Nephron (organoid): ENCODE results near the gene CTSH.

ENCODE experiments used
- H3K27ac Mint-ChIP-seq, 3 experiments: 2 replicates each; pipeline ENCODE4 v1.8.0; 2020; ENCODE audit warnings: mixed read lengths in 3 of 3, mild to moderate bottlenecking in 2 of 3, moderate library complexity in 1 of 3
- H3K27me3 Mint-ChIP-seq: 2 replicates; pipeline ENCODE4 v1.8.0; 2021; ENCODE audit warnings: low read depth, mild to moderate bottlenecking, moderate library complexity, mixed read lengths
- H3K36me3 Mint-ChIP-seq: 2 replicates; pipeline ENCODE4 v1.8.0; 2020; ENCODE audit warnings: low read depth, mixed read lengths
- H3K4me1 Mint-ChIP-seq: 2 replicates; pipeline ENCODE4 v1.8.0; 2020; ENCODE audit warnings: mixed read lengths
- H3K4me3 Mint-ChIP-seq, 3 experiments: 2 replicates each; pipeline ENCODE4 v1.8.0; 2020; ENCODE audit warnings: mild to moderate bottlenecking in 3 of 3, mixed read lengths in 3 of 3, moderate library complexity in 2 of 3
- H3K9me3 Mint-ChIP-seq: 2 replicates; pipeline ENCODE4 v1.8.0; 2020; ENCODE audit warnings: mixed read lengths
- TF ChIP-seq, protein P1 (sequence below), 3 experiments: fragments of 200-600 bp; sonication (generic); IDR thresholded peaks; one replicate each; pipeline ENCODE4 v1.5.0; 2021; ENCODE audit warnings: antibody characterized with exemption in 3 of 3; ENCODE audit not compliant: unreplicated experiment in 3 of 3

The CTSH gene

DNA sequence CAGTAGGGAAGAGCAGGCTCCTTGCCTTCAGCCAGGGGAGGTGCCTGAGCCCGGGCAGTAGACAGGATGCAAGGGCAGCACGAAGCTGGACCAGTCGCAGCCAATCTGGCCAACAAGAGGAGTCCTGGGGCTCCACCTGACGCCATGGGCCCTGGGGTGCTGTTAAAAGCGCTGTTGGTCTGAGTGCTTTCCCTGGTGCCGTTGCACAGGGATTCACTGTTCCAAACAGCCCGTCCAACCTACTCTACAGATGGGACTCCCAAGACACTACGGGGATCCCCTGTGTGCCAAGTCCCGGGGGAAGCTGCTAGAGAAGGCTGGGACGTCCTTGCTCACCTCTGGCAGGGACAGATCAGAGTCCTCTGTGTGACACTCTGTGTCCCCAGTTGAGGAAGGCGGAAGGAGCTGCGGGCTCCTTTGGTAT is 632 bp downstream of the CTSH start:
- peak overlapping the region in 1 of 3 experiments; percentile 45 for H3K27ac Mint-ChIP-seq
- no peaks in the 10 kb centered on the region for H3K36me3 Mint-ChIP-seq
- TF ChIP-seq, protein P1, sequence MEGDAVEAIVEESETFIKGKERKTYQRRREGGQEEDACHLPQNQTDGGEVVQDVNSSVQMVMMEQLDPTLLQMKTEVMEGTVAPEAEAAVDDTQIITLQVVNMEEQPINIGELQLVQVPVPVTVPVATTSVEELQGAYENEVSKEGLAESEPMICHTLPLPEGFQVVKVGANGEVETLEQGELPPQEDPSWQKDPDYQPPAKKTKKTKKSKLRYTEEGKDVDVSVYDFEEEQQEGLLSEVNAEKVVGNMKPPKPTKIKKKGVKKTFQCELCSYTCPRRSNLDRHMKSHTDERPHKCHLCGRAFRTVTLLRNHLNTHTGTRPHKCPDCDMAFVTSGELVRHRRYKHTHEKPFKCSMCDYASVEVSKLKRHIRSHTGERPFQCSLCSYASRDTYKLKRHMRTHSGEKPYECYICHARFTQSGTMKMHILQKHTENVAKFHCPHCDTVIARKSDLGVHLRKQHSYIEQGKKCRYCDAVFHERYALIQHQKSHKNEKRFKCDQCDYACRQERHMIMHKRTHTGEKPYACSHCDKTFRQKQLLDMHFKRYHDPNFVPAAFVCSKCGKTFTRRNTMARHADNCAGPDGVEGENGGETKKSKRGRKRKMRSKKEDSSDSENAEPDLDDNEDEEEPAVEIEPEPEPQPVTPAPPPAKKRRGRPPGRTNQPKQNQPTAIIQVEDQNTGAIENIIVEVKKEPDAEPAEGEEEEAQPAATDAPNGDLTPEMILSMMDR (IDR thresholded peaks at IDR 0.05; ENCODE audit: unreplicated experiment in 3 of 3) = no peak
- no peaks in the 10 kb centered on the region for H3K9me3 Mint-ChIP-seq
- H3K4me1 Mint-ChIP-seq = peaks cover 7% of the 10 kb centered on the region
- peaks cover 41% of the 10 kb centered on the region for H3K27me3 Mint-ChIP-seq
- peak overlapping the region; percentile 79 to 82 (median 82) for H3K4me3 Mint-ChIP-seq

DNA sequence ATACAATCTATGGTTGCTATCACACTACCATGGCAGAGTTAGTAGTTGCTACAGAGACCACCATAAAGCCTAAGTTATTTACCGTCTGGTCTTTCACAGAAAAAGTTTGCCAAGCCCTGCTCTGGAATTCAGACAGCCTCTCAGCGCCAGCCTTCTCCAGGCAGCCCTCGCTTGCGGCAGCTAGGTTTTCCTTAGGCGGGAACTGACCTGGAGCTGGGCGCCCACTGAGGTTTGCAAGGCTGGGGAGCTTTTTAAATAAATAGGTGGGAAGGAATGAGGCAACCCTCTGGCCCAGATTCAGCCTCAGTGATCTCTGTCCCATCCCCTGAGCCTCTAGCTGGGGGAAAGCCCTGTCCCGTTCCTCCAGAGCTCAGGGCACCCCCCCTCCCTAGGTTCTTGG is 1.2 kb downstream of the CTSH start:
- Mint-ChIP-seq H3K4me1 (peaks cover 8% of the 10 kb centered on the region), H3K27ac (peak overlapping the region in 2 of 3 experiments; percentile 45 to 58)

DNA sequence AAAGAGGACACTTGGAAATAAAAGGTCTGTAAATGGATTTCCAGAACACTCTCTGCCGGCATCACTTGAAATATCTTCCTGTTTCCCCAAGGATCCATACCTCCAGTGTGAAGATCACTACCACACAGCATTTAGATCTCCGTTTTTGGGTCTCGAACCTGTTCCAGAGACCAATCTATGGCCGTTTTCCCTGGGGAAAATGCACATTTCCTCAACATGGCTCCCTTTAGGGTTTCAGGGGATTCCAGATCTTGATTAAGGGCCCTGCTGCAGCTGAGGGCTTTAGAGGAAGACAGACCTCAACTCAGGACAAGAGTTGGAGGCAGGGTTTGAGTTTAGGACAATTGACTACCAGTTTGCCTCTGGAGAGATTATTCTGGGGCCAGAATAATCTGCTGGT is 2.1 kb downstream of the CTSH start:
- Mint-ChIP-seq H3K27ac (no peak overlapping the region), H3K4me1 (peaks cover 14% of the 10 kb centered on the region)

More for the DNA sequence above, 1.2 kb downstream of the CTSH start:
- Mint-ChIP-seq H3K9me3 (no peaks in the 10 kb centered on the region), H3K27me3 (peaks cover 41% of the 10 kb centered on the region), H3K4me3 (peak overlapping the region; percentile 66 to 82 (median 82)), H3K36me3 (no peaks in the 10 kb centered on the region)
- TF ChIP-seq, protein P1 (IDR thresholded peaks at IDR 0.05; ENCODE audit: unreplicated experiment in 3 of 3) = no peak

DNA sequence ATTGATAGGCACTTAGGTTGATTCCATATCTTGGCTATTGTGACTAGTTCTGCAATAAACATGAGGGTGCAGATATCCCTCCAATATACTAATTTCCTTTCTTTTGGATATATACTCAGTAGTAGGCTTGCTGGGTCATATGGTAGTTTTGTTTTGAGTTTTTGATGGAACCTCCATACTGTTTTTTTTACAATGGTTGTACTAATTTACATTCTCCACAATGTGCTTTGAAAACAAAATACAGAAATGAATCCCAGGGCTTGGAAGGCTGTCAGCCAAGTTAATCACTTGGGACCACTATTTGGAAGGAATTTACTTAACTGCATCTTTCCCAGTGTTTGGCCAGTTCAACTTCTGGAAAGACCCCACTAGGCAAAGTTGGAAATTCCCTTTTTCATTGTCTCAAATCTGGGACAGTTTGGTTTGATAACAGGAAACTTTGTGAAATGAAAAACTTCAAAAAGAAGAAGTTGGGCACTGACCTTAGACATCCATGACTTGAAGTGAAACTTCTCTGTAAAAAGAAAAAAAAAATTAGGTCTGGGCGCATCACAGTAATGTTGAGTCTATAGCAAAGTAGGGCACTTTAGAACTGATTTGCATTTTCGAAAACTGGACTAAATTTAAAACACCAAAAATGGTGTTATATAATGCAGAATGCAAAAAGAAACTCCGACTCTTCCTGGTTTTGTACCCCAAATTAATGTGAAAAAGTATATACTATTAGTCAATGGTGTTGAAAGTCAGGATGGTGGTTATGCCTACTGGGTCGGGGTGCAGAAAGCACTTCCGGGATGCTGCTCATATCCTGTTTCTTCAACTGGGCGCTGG is 6.0 kb downstream of the CTSH start:
- peak overlapping the region in 2 of 3 experiments; percentile 12 to 30 for H3K27ac Mint-ChIP-seq
- TF ChIP-seq, protein P1 (IDR thresholded peaks at IDR 0.05; ENCODE audit: unreplicated experiment in 3 of 3) = no peak

More for the DNA sequence above, 2.1 kb downstream of the CTSH start:
- no peaks in the 10 kb centered on the region for H3K9me3 Mint-ChIP-seq
- no peaks in the 10 kb centered on the region for H3K36me3 Mint-ChIP-seq
- TF ChIP-seq, protein P1 (IDR thresholded peaks at IDR 0.05; ENCODE audit: unreplicated experiment in 3 of 3) = no peak
- H3K27me3 Mint-ChIP-seq = peaks cover 41% of the 10 kb centered on the region
- no peak overlapping the region for H3K4me3 Mint-ChIP-seq

DNA sequence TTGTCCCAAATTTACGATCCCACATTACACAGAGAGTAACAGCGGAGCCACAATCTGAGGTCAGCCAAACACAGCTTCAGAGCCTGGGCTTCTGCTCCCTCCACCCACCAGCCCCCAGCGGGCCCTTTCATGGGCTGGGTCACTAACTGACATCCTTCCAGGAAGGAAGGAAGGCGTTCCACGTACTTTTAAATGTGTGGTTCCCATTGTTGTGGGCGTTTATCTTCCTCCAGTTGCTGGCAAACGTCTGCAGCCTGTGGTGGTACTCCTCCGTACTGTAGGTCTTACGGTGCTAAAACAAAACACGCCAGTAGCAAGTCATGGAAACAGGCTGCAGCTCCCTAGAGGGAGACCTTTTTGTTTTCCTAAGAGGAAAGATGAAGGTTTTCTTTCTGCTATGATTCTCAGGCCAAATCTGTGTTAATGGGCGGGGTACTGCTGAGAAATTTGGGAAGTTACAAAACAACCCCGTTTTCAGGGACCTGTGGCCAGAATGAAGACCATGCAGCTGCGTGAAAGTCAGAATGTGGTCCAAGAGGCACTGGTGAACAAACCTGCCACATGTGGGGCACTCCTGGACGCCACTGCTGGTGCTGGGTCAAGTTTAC is 7.6 kb downstream of the CTSH start:
- peaks cover 3% of the 10 kb centered on the region for H3K27me3 Mint-ChIP-seq
- no peaks in the 10 kb centered on the region for H3K9me3 Mint-ChIP-seq
- H3K4me3 Mint-ChIP-seq = no peak overlapping the region
- H3K36me3 Mint-ChIP-seq = no peaks in the 10 kb centered on the region
- TF ChIP-seq, protein P1 (IDR thresholded peaks at IDR 0.05; ENCODE audit: unreplicated experiment in 3 of 3) = no peak
- peak overlapping the region in 2 of 3 experiments; percentile 28 to 66 for H3K27ac Mint-ChIP-seq
- peaks cover 35% of the 10 kb centered on the region for H3K4me1 Mint-ChIP-seq

More for the DNA sequence above, 6.0 kb downstream of the CTSH start:
- no peaks in the 10 kb centered on the region for H3K9me3 Mint-ChIP-seq
- peaks cover 17% of the 10 kb centered on the region for H3K27me3 Mint-ChIP-seq
- no peaks in the 10 kb centered on the region for H3K36me3 Mint-ChIP-seq
- H3K4me3 Mint-ChIP-seq = no peak overlapping the region
- peaks cover 28% of the 10 kb centered on the region for H3K4me1 Mint-ChIP-seq
